Measurements from ENCODE around the gene BRD4.

BRD4 gene

DNA sequence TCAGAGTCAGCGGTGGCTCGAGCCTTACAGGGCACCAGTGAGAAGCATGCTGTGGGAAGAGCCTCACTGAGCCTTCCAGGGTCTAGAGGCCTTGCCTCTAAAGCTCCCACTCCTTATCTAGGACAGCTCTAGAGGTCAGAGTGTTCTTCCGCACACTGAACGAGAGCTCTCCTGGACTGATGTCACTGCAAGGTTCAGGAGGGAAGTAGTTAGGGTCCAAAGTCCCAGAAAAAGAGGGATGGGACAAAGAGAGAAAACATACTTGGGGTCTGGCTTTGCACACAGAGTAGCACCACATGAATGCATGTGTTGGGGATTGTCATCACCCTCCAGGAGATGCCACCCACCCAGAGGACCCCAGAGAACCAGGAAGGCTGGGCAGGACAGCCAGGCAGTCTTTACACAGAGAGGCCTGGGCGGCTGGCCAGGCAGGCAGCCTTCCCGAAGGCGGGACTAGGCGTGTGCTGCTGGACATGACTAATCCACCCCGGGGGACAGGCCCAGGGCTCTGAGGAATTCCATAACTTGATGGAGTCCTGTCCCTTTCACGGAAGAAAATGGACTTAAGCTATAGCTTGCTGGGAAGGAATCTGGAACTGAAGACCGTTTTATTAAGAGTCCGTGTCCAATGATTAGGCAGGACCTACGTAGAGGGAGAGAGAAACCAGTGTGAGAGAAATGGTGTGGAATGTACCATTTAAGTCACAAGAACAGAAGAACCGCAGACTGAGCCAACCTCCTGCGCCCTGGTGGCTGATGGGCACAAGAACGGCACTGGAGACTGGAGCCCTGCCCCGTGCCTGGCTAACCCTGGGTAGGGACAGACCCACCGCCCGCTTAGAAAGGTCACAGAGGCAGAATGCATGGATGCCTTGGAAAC lies 83.5 kb downstream of the BRD4 start:
- no peak for DNase-seq (ENCODE audit: low read depth, low spot score)

DNA sequence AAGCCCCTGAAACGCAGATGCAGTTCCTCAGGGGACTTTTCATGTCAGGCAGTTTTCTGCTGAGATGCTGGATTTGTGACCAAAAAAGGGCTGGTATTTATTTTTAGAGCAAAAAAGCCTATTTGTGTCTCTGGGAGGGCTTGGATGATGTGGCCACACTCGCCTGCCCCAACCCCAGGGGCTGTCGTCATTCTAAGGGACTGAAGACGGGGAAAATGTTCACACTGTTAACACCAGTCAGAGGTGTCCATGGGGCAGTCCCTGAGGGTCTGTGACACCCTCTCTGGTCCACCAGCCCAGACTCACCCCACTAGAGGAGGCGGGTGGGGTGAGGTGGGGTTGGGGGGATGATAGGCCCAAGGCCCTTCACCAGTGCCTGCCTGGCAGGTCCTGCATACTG lies 84.2 kb downstream of the BRD4 start:
- DNase-seq (ENCODE audit: low read depth, low spot score): no peak

DNA sequence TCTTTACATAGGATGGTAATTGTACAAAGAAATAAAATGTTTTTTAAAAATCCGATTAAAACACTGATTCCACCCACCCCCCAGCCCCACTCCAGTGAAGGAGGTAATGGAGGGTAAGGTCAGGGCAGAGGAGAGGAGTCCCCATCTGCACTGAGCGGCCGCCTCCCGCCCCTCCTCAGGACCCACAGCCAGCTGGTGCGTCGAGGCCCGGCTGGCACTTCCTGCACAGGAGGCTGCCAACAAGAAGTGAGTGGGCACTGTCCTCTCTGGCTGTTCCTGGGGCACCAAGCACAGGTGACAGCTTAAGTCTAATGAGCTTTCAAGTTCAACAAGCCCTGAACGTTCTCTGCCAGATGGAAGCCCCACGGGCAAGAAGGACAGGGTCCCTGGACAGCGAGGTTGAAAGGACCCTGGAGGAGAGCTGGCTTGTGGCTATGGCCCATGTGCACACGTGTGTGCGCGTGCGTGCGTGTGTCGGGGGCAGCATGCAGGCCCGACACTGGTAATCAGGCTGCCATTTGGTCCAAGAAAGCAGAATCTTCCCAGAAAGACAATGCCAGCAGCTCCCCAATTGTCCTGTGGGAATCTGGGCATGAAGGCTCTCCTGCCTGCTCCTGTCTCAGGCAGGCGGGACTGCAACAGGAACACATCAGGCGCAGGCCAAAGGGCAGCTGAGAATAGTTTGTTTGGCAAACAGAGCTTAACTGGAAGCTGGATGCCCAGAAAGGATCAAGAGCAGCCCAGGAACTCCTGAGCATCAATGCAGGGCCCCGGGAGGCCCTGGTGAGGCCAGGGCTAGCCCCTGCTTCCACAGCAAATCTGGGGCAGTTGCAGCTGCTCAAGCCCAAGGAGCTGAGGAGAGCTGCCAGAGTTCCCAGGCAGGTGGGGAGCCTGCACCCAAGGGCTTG lies 85.0 kb downstream of the BRD4 start:
- no peak for DNase-seq (ENCODE audit: low read depth, low spot score)

- no peak for DNase-seq (ENCODE audit: low read depth, low spot score)
Observed at GRCh38 chr19:15246198-15246481, 86.2 kb downstream of the BRD4 start.

DNA sequence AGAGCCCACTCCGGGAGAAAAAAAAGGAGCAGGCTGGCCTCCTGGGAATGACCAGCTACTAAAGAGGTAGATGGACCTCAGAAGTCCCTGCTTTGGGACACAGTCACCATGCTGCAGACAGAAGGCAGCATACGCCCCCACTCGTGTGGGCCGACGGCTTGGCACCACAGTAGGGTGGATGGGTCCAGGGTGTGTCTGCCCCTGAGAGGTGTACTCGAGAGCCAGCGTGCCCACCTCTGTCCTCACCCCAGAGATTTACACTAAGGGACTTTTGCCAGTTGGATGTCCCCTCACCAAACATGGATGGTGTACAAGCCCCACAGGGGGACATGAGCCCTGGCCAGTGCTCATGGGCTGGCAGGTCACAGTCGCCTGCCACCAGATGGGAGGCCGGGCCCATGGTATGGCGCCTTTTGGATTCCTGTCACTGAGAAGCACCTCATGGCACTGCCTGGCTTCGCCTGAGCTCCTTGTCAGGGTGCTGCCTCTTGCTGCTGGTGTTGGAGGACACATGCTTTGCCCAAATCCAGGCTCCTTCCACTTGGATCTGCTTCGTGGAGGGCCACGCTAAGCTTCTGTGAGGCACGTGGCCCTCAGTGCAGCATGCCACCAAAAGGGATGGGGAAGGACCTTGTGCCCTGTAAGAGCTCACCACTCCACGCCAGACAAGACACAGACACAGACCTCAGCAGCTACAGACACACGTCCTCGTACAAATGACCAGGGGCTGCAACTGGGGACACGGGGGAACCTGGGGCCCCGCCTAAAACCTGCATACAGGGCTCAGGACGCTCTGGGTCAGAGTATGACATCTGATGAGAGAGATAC lies 86.8 kb downstream of the BRD4 start:
- DNase-seq (ENCODE audit: low read depth, low spot score): no peak

DNA sequence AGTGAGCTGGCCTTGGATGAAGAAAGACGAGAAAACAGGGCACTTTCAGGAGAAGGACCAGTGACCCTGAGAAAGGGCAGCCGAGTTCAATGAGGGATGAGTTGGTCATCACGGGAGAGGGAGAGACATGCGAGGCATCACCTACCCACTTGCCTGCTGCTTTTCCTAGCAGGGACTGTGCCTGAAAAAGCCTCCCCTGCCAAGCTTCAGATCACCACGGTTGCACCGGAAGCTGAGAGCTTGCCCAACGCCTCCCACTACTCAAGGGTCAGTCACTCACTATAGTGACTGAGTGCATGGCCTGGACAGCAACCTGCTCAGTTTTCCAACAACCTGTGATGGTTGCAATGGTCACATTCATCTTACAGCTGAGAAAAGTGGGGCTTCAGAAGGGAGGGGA lies 87.5 kb downstream of the BRD4 start:
- no peak for DNase-seq (ENCODE audit: low read depth, low spot score)

GRCh38 chr19:15244106-15244803 lies 88.1 kb downstream of the BRD4 start:
- no peak for DNase-seq (ENCODE audit: low read depth, low spot score)

GRCh38 chr19:15243236-15243957 lies 88.9 kb downstream of the BRD4 start:
- DNase-seq (ENCODE audit: low read depth, low spot score): no peak

DNA sequence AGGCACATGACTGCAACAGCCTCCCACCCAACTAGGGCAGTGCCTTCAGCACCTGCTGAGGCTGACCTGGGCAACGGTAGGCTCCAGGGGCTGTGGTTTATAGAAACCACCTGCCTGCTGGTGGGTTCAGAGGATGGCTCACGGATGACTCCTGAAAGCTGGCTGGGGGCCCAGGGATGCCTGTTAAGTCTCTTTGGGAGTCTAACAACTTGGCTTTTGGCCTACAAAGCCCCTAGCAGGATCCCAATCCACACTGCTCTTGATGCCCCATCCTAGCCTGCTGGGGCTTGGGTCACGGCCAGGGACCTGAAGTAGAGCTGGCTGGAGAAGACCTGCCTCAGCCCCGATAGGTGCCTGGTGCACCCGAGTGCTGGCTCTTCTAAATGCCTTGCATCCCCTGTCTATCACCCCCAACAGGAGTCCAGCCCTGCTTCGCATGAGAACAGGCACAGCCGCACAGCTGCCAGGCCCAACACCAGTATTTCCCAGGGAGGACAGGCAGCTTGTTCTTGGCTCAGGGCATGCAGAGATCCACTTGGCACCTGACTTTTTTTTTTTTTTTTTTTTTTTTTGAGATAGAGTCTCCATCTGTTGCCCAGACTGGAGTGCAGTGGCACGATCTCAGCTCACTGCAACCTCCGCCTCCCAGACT lies 91.0 kb downstream of the BRD4 start:
- DNase-seq (ENCODE audit: low read depth, low spot score): no peak

DNA sequence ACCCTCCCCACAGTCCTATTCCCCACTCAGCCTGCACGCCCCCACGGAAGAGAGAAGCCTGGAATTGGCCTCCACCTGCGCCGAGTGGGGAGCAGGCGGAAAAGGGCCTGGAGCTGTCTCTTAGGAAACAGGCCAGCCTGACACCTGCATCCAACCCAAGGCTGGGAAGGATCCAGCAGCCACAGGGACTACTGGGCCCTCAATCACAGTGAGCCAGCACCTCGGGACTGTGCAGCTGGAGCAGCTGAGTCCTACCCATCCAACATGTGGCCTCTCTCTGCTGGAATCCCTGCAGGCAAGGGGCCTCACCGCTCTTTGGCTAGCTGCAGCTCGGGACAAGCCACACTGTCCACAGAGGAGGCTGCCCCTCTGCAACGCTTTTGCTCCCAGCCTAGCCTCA lies 91.8 kb downstream of the BRD4 start:
- DNase-seq (ENCODE audit: low read depth, low spot score): no peak

DNA sequence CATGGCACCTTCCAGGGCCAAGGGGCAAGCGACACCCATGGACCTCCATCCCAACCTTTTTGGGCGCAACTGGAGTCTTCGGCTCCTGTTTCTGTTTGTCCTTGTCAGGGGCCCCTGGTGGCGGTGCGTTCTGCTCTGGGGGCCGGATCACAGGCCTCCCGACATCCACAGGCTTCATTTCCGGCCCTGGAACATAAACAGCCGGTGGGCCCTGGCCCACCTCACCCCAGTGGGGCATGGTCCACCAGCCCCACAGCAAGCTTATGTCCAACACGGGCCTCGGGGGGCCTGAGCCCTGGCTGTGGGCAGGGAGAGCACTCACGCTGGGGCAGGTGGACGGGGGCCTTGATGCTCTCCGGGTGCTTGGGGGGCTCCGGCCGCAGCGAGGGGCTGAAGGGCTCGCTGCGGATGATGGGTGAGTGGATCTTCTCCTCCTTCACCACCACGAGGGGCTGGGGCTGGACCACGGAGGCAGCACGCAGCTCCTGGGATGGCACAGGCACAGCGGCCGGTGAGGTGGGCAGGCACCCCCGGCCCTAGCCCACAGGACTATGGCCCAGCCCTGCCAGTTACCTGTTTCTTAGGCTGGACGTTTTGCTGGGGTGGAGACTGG lies 92.9 kb downstream of the BRD4 start:
- DNase-seq (ENCODE audit: low read depth, low spot score): no peak

GRCh38 chr19:15238639-15239155 lies 93.6 kb downstream of the BRD4 start:
- no peak for DNase-seq (ENCODE audit: low read depth, low spot score)

DNA sequence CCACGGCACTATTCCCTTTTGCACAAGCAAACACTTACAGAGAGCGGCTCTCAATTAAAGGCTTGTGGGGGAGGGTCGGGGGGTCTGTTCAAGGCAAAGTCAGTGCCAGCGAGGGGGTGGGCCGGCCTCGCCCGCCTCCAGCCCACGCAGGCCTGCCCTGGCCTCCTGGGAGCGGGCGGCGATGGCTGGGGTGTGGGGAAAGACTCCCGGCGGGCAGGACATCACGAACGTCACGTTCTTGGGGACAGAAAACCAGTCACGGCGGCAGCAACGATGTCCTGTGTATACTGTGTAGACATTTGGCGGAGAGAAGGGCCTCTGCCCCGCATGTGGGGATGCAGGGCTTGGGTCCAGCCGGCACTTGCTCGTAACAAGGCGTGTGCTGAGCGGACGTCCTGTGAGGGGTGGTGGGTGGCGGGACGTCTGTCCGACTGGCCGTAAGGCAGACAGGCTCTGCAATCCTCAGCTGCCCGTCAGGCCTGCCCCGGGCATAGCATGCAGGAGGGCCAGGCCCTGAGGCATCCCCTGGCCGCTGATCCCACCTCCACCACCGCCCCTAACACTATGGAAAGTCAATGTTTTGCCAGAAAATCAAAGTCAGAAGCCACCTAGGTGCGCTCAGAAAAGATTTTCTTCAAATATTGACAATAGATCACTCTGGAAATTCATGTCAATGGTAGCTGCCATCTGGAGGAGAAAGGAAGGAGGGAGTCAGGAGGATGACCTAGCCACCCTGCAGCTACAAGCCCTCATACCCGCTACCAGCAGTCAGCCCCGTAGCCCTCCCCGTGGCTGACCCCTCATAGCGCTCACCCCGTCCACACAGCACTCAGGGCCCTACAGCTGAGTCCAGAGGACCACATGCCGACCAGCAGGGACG lies 94.3 kb downstream of the BRD4 start:
- no peak for DNase-seq (ENCODE audit: low read depth, low spot score)

- no peak for DNase-seq (ENCODE audit: low read depth, low spot score)
Observed at GRCh38 chr19:15236886-15237285, 95.5 kb downstream of the BRD4 start.

- no peak for DNase-seq (ENCODE audit: low read depth, low spot score)
Observed at GRCh38 chr19:15235781-15236180, 96.6 kb downstream of the BRD4 start.

- no peak for DNase-seq (ENCODE audit: low read depth, low spot score)
Observed at GRCh38 chr19:15234431-15235130, 97.8 kb downstream of the BRD4 start.

- DNase-seq (ENCODE audit: low read depth, low spot score): no peak
Observed at GRCh38 chr19:15231271-15231670, 101.1 kb downstream of the BRD4 start.

GRCh38 chr19:15227261-15227660 lies 105.1 kb downstream of the BRD4 start:
- DNase-seq (ENCODE audit: low read depth, low spot score): no peak

Measured in activated naive CD8-positive, alpha-beta T cell treated with anti-CD3 and anti-CD28 coated beads, Interleukin-2, amount 50 U/mL, for 16 hours (primary cell).